BLaER1 treated with 17β-estradiol and CSF1 and Interleukin-3, amounts not matched to agents 10 nM and 100 nM (cell line): ENCODE results near the gene FXYD6.
"Not testable (repeated sequence)": the region's sequence is repeated elsewhere in the genome, so short reads cannot be mapped to it uniquely, and the experiment has no call there.

Experiments used
- H3K27ac ChIP-seq, 11 experiments: shearing (Covaris generic); formaldehyde crosslinking; 2 replicates each; pipeline ENCODE4 v1.8.1; 2022
- H3K27me3 ChIP-seq, 11 experiments: shearing (Covaris generic); formaldehyde crosslinking; 2 replicates each; pipeline ENCODE4 v1.8.1; 2022
- H3K36me3 ChIP-seq, 11 experiments: shearing (Covaris generic); formaldehyde crosslinking; 2 replicates each; pipeline ENCODE4 v1.8.1; 2022
- H3K4me1 ChIP-seq, 10 experiments: shearing (Covaris generic); formaldehyde crosslinking; 2 replicates each; pipeline ENCODE4 v1.8.1; 2022
- H3K4me2 ChIP-seq, 11 experiments: shearing (Covaris generic); formaldehyde crosslinking; 2 replicates each; pipeline ENCODE4 v1.8.1; 2022
- H3K4me3 ChIP-seq, 10 experiments: shearing (Covaris generic); formaldehyde crosslinking; 2 replicates each; pipeline ENCODE4 v1.8.1; 2022
- H3K9ac ChIP-seq, 11 experiments: shearing (Covaris generic); formaldehyde crosslinking; 2 replicates each; pipeline ENCODE4 v1.8.1; 2022
- H3K9me3 ChIP-seq, 11 experiments: shearing (Covaris generic); formaldehyde crosslinking; replicated peaks in 1 of 11; 2 replicates each; pipeline ENCODE4 v1.8.1; 2022
- H4K20me1 ChIP-seq, 11 experiments: shearing (Covaris generic); formaldehyde crosslinking; 2 replicates each; pipeline ENCODE4 v1.8.1; 2022
- Cebpa-rat ChIP-seq, 11 experiments: shearing (Covaris generic); IDR thresholded peaks; 2 replicates each; pipeline ENCODE4 v1.8.1; 2022

The FXYD6 gene

DNA sequence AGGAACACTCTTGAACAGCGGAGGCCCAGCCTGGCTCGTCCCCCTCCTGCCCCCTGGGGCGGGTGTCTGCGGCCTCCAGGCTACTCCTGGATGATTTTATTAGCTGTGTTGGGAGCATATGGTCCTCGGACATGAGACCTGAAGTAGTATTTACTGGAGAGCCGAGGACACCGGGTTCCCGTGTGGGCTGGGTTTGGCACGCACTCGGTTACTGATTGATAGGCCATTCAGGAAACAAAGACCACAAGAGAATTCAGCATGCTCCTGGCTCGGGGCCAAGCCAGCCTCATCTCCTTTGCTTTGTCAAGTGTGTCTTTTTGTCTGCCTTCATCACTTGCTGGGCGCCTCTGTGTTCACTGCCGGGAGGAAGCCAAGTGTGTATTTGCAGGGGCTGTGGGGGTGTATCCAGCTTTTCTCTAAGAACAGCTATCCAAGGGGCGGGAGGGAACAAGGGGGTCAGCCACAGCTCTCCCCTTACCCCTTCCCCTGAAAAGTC, 61.6 kb downstream of the FXYD6 start:
- H3K4me3 ChIP-seq, result peak overlapping the region in 5 of 10 experiments; percentile 7 to 51 (median 35); a peak in 7 of 20 replicates
- H3K9ac ChIP-seq, result peak overlapping the region; percentile 53 to 74 (median 63); a peak in 19 of 22 replicates

DNA sequence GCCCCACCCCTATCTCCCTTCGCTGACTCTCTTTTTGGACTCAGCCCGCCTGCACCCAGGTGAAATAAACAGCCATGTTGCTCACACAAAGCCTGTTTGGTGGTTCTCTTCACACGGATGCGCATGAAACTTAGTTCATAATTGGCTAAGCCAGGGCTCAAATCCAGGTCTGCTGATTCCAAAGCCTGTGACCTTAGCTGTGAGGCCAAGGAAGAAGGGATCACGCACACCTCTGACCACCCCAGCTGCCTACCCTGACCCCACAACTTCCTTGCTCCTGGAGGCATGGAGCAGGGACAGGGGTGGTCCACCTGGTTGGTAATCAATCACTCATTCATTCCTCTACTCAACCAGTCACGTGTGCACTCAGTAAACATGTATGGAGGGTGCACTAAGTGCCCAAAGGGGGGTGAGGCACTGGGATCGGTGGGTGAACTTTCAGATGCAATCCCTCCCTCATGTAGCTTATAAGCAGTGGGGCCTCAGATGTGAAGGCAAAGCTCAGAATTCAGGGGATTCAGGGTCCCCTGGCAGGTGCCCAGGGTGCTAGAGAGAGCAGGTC, 62.2 kb downstream of the FXYD6 start:
- Histone ChIP-seq H3K4me3 (peak overlapping the region in 2 of 10 experiments; percentile 36 to 51; a peak in 2 of 20 replicates), H3K4me1 (peaks cover 53 to 60% (median 58%) of the 10 kb centered on the region in 10 experiments), H3K27ac (peak overlapping the region in 9 of 11 experiments; percentile 62 to 84 (median 68); a peak in 15 of 22 replicates), H3K27me3 (no peaks in the 10 kb centered on the region), H4K20me1 (peaks cover 0 to 15% (median 0%) of the 10 kb centered on the region in 11 experiments; a peak in 4 of 22 replicates), H3K36me3 (no peaks in the 10 kb centered on the region), H3K9ac (peak overlapping the region; percentile 53 to 74 (median 63); a peak in 18 of 22 replicates), H3K9me3 (no peaks in the 10 kb centered on the region), H3K4me2 (peak overlapping the region; percentile 83 to 94 (median 92))
- no peak for TF ChIP-seq Cebpa-rat (IDR thresholded peaks at IDR 0.05)

More for the DNA sequence above, 61.6 kb downstream of the FXYD6 start:
- H3K9me3 ChIP-seq, result no peaks in the 10 kb centered on the region
- peaks cover 58 to 60% (median 59%) of the 10 kb centered on the region in 10 experiments for H3K4me1 ChIP-seq
- H3K36me3 ChIP-seq, result no peaks in the 10 kb centered on the region
- H4K20me1 ChIP-seq, result peaks cover 0 to 15% (median 0%) of the 10 kb centered on the region in 11 experiments; a peak in 4 of 22 replicates
- no peak for TF ChIP-seq Cebpa-rat (IDR thresholded peaks at IDR 0.05)
- H3K27me3 ChIP-seq, result no peaks in the 10 kb centered on the region
- H3K4me2 ChIP-seq, result peak overlapping the region; percentile 83 to 94 (median 92)
- H3K27ac ChIP-seq, result peak overlapping the region; percentile 56 to 84 (median 68); a peak in 21 of 22 replicates

DNA sequence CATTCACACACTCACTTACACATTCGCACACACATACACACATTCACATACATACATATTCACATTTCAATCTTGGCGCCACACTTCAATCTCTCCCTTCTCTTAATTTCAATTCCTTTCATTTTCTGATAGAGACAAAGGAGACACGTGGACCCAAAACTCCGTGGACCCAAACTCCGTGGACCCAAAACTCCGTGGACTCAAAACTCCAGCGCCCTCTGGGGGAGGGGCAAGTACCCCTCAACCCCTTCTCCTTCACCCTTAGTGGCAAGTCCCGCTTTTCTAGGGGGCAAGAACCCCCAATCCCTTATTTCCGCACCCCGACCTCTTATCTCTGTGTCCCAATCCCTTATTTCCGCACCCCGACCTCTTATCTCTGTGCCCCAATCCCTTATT, 66.4 kb downstream of the FXYD6 start:
- H3K9ac ChIP-seq, H3K27me3 ChIP-seq, H3K27ac ChIP-seq, H3K4me2 ChIP-seq, H3K36me3 ChIP-seq, H4K20me1 ChIP-seq, H3K9me3 ChIP-seq, H3K4me3 ChIP-seq: not testable (repeated sequence)
- peaks cover 15 to 45% (median 21%) of the 10 kb centered on the region in 10 experiments for H3K4me1 ChIP-seq

DNA sequence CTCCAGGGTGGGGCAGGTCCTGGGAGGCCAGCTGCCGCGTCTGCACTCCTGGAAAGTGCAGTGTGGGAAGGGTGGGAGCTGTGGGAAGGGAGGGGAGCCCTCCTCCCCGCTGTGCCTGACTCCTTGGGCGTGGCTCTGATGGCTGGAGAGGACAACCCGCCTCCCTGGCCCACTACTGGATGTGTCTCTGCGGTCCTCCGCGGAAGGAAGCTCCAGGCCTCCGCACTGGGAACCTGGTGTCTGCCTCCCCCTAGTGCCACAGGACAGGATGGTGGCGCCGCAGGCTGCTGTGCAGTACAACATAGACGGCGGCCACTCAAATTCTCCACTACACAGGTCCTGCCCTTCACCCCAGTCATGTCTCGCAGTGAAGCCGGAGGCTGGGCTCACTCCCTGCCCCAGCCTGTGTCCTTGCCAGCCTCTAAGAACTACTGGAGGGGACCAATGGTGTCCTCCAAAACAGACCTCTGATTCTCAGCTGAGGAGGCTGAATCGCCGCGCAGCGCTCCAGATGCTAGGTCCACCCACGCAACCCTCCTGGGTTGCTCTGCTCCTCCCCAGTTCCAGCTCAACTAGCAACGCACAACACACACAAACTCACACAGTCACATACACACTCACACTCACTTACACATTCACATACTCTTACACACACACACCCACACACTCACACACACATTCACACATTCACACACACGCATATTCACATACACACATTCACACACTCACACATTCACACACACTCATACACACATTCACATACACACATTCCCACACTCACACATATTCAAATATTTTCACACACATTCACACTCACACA, 67.0 kb downstream of the FXYD6 start:
- no peak overlapping the region for H3K27ac ChIP-seq
- no peaks in the 10 kb centered on the region for H3K9me3 ChIP-seq
- H3K4me3 ChIP-seq, result no peak overlapping the region
- H4K20me1 ChIP-seq, result peaks cover 0 to 1% (median 0%) of the 10 kb centered on the region in 11 experiments; a peak in 1 of 22 replicates
- H3K36me3 ChIP-seq, result no peaks in the 10 kb centered on the region
- H3K27me3 ChIP-seq, result peaks cover 0 to 5% (median 0%) of the 10 kb centered on the region in 11 experiments; a peak in 1 of 22 replicates
- H3K4me2 ChIP-seq, result peak overlapping the region in 10 of 11 experiments; percentile 19 to 67 (median 39); a peak in 16 of 22 replicates
- no peak for TF ChIP-seq Cebpa-rat (IDR thresholded peaks at IDR 0.05)
- peaks cover 9 to 39% (median 15%) of the 10 kb centered on the region in 10 experiments for H3K4me1 ChIP-seq
- H3K9ac ChIP-seq, result peak overlapping the region in 1 of 11 experiments; percentile 15; a peak in 2 of 22 replicates

DNA sequence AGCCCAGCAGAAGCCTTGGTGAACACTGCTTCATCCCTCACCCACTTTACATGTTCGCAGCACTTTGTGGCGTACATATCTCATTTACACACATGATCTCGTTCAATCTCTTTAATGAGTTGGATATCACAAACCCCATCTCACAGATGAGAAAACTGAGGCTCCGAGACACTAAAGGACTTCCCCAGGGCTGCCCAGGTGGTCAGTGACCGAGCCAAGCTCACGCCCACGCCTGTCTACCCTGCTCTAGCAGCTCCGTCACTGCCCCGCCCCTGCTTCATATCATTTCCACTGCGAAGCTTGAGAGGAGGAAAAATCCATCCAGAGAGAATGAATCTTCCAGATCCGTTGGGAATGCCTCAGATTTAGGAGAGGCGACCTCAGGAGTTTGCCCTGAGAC, 67.7 kb downstream of the FXYD6 start:
- peak overlapping the region in 9 of 11 experiments; percentile 19 to 67 (median 48); a peak in 15 of 22 replicates for H3K4me2 ChIP-seq

DNA sequence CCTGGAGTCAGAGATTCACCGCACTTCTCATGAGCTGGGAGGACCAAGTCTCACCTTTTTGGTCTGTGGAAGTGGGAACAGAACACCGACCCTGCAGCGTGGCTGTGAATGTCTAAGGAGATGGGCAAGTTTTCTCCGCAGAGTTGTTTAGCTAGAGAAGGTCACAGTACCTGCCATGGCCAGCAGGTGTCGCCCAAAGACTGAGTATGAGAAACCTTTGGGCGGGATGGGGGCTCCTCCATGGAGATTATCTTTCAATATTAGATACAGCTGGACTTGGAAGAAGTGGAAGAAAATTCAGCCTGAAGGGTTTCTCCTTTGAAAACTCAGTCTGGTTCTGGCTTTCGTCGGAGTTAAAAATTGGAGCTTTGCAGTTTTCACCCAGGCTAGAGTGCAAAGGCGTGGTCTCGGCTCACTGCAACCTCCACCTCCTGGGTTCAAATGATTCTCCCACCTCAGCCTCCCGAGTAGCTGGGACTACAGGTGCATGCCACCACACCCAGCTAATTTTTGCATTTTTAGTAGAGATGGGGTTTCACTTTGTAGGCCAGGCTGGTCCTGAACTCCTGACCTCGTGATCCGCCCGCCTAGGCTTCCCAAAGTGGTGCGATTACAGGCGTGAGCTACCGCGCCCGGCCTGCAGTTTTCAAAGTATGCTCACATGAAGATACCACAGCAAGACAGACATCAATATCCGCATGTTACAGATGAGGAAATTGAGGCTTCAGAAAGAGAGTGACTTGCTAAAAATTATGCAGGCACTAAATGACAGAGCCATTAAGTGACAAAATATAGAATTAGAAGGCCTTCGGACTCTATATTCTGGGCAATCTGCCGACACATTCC, 68.8 kb downstream of the FXYD6 start:
- no peaks in the 10 kb centered on the region for H3K36me3 ChIP-seq
- no peaks in the 10 kb centered on the region for H3K9me3 ChIP-seq
- no peak overlapping the region for H3K4me3 ChIP-seq
- H3K27me3 ChIP-seq, result peaks cover 0 to 5% (median 0%) of the 10 kb centered on the region in 11 experiments; a peak in 1 of 22 replicates
- no peak for TF ChIP-seq Cebpa-rat (IDR thresholded peaks at IDR 0.05)
- peaks cover 4 to 33% (median 10%) of the 10 kb centered on the region in 10 experiments; a peak in 18 of 20 replicates for H3K4me1 ChIP-seq
- no peak overlapping the region for H3K27ac ChIP-seq
- H3K9ac ChIP-seq, result no peak overlapping the region
- no peaks in the 10 kb centered on the region; a peak in 1 of 22 replicates for H4K20me1 ChIP-seq
- peak overlapping the region in 3 of 11 experiments; percentile 41 to 67 (median 63); a peak in 6 of 22 replicates for H3K4me2 ChIP-seq

More for the DNA sequence above, 67.7 kb downstream of the FXYD6 start:
- peaks cover 0 to 5% (median 0%) of the 10 kb centered on the region in 11 experiments; a peak in 1 of 22 replicates for H3K27me3 ChIP-seq
- H3K9me3 ChIP-seq, result no peaks in the 10 kb centered on the region
- H4K20me1 ChIP-seq, result no peaks in the 10 kb centered on the region; a peak in 1 of 22 replicates
- no peak overlapping the region for H3K27ac ChIP-seq
- TF ChIP-seq Cebpa-rat (IDR thresholded peaks at IDR 0.05), result no peak
- H3K4me3 ChIP-seq, result no peak overlapping the region
- H3K36me3 ChIP-seq, result no peaks in the 10 kb centered on the region
- peaks cover 4 to 33% (median 10%) of the 10 kb centered on the region in 10 experiments; a peak in 18 of 20 replicates for H3K4me1 ChIP-seq
- no peak overlapping the region for H3K9ac ChIP-seq

DNA sequence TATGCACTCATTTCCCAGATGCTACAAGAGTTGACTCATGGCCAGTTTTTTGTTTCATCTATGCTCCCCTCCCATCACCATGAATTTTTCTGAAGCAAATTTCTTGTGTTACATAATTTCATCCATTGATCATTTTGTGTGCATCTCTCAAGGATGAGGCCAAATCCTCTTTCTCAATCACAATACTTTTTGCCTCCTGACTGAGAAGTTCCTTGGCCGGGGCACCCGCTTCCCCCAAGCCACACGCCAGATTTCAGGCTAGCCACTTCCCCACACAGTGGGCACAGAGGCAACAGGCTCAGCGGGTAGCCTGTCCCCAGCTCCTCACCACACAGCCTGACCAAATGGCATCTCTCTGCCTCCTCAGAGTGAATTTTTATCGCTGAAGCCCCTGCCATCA, 69.6 kb downstream of the FXYD6 start:
- H3K4me2 ChIP-seq, result peak overlapping the region in 3 of 11 experiments; percentile 41 to 67 (median 63); a peak in 6 of 22 replicates
- H3K9me3 ChIP-seq, result no peaks in the 10 kb centered on the region
- no peak overlapping the region for H3K9ac ChIP-seq
- peaks cover 4 to 33% (median 10%) of the 10 kb centered on the region in 10 experiments; a peak in 18 of 20 replicates for H3K4me1 ChIP-seq
- H3K27ac ChIP-seq, result no peak overlapping the region
- H4K20me1 ChIP-seq, result no peaks in the 10 kb centered on the region; a peak in 1 of 22 replicates
- no peak overlapping the region for H3K4me3 ChIP-seq
- no peaks in the 10 kb centered on the region for H3K36me3 ChIP-seq
- H3K27me3 ChIP-seq, result peaks cover 0 to 5% (median 0%) of the 10 kb centered on the region in 11 experiments; a peak in 1 of 22 replicates
- TF ChIP-seq Cebpa-rat (IDR thresholded peaks at IDR 0.05), result no peak

DNA sequence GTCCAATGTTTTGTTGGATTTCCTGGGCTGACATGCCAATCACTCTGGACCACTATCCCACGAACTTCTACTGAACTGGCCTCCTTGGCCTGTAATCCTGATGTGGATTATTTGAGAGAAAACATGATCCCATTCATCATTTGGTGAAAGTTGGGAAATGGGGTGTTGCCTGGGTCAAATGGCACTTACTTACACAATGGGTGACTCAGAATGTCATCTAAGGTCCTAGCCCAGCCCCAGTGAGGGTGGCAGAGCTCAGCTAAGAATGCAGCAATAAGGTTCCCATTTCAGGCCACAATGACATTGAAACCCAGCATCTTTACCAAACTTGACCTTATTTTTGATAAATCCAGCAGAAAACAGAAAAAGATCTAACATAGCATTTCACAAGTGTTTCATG, 71.4 kb downstream of the FXYD6 start:
- peaks cover 0 to 11% (median 5%) of the 10 kb centered on the region in 11 experiments; a peak in 8 of 22 replicates for H3K27me3 ChIP-seq
- no peak overlapping the region for H3K27ac ChIP-seq
- no peaks in the 10 kb centered on the region for H3K9me3 ChIP-seq
- H3K9ac ChIP-seq, result no peak overlapping the region
- H4K20me1 ChIP-seq, result no peaks in the 10 kb centered on the region; a peak in 1 of 22 replicates
- no peaks in the 10 kb centered on the region for H3K36me3 ChIP-seq
- peaks cover 4 to 33% (median 10%) of the 10 kb centered on the region in 10 experiments; a peak in 18 of 20 replicates for H3K4me1 ChIP-seq
- TF ChIP-seq Cebpa-rat (IDR thresholded peaks at IDR 0.05), result no peak
- H3K4me3 ChIP-seq, result no peak overlapping the region
- peak overlapping the region in 2 of 11 experiments; percentile 11 to 22; a peak in 1 of 22 replicates for H3K4me2 ChIP-seq
